Karpas-422 (cell line): ENCODE data around the gene KIRREL3. TPM values are rescaled to one million over a fixed set of nuclear protein-coding genes. Genes with fewer than 3 reads are reported as not detected.

Experiments
- DNase-seq: peaks from one replicate; pipeline ENCODE4 v3.0.0-alpha.2; 2015
- H2AFZ ChIP-seq: fragments of 200-600 bp; sonication (generic); 2 replicates; pipeline ENCODE4 v1.6.1; 2014; ENCODE audit warnings: antibody characterized with exemption, low read length, mixed read lengths
- H3K27ac ChIP-seq: fragments of 200-600 bp; sonication (generic); 2 replicates; pipeline ENCODE4 v1.5.1; 2014; ENCODE audit warnings: mild to moderate bottlenecking, low read length, moderate library complexity
- H3K27me3 ChIP-seq: fragments of 200-600 bp; sonication (generic); 2 replicates; pipeline ENCODE4 v1.6.1; 2014; ENCODE audit warnings: low read length, mixed read lengths
- H3K36me3 ChIP-seq: fragments of 200-600 bp; sonication (generic); 2 replicates; pipeline ENCODE4 v1.6.1; 2014; ENCODE audit warnings: low read length, mixed read lengths; ENCODE audit not compliant: insufficient read depth
- H3K4me1 ChIP-seq: fragments of 200-600 bp; sonication (generic); 2 replicates; pipeline ENCODE4 v1.6.1; 2014; ENCODE audit warnings: mild to moderate bottlenecking, low read length, mixed read lengths
- H3K4me2 ChIP-seq: fragments of 200-600 bp; sonication (generic); 2 replicates; pipeline ENCODE4 v1.6.1; 2014; ENCODE audit warnings: low read length, low read depth, mild to moderate bottlenecking; ENCODE audit not compliant: poor library complexity, severe bottlenecking
- H3K4me3 ChIP-seq: fragments of 200-600 bp; sonication (generic); 2 replicates; pipeline ENCODE4 v1.5.1; 2014; ENCODE audit warnings: mild to moderate bottlenecking, antibody characterized with exemption, low read length, mixed read lengths
- H3K79me2 ChIP-seq: fragments of 200-600 bp; sonication (generic); 2 replicates; pipeline ENCODE4 v1.6.1; 2014; ENCODE audit warnings: mild to moderate bottlenecking, low read length, mixed read lengths
- H3K9ac ChIP-seq: fragments of 200-600 bp; sonication (generic); 2 replicates; pipeline ENCODE4 v1.6.0; 2014; ENCODE audit warnings: low read length
- H3K9me2 ChIP-seq: fragments of 200-600 bp; sonication (generic), shearing (Covaris generic); replicated peaks from 2 replicates; pipeline ENCODE4 v1.6.0; 2014; ENCODE audit warnings: mild to moderate bottlenecking, low read length, moderate library complexity; ENCODE audit not compliant: insufficient read depth
- H3K9me3 ChIP-seq: fragments of 300-700, 200-600 bp; sonication (generic); 2 replicates; pipeline ENCODE4 v1.6.1; 2014; ENCODE audit warnings: low read length, mixed read lengths
- H4K20me1 ChIP-seq: fragments of 200-600 bp; sonication (generic); 2 replicates; pipeline ENCODE4 v1.6.1; 2014; ENCODE audit warnings: mild to moderate bottlenecking, antibody characterized with exemption, low read length, low read depth; ENCODE audit not compliant: insufficient read depth
- total RNA-seq: library from RNA; depleted of rRNA; stranded (reverse); fragments of >200 nt; shearing (Covaris generic); gene quantifications from 2 replicates; pipeline ENCODE4 v1.2.3, GENCODE V29; 2014; ENCODE audit warnings: low replicate concordance

The KIRREL3 gene
- total RNA-seq, 1 experiment from 2014 or later: not detected

GRCh38 chr11:126444072-126444471, 556.5 kb downstream of the KIRREL3 start:
- H3K9me2 ChIP-seq: no peaks in the 10 kb centered on the region
- no peaks in the 10 kb centered on the region for H3K36me3 ChIP-seq
- H3K4me3 ChIP-seq: no peak overlapping the region
- no peaks in the 10 kb centered on the region for H3K9me3 ChIP-seq
- H3K27ac ChIP-seq: no peak overlapping the region
- peaks cover 3% of the 10 kb centered on the region; the same call in 1 of the 2 replicates for H3K4me1 ChIP-seq
- H3K4me2 ChIP-seq: no peak overlapping the region
- H3K27me3 ChIP-seq: no peaks in the 10 kb centered on the region
- H4K20me1 ChIP-seq: no peaks in the 10 kb centered on the region
- DNase-seq: no peak
- H3K79me2 ChIP-seq: no peaks in the 10 kb centered on the region
- H2AFZ ChIP-seq: no peak overlapping the region
- no peak overlapping the region for H3K9ac ChIP-seq

GRCh38 chr11:126443120-126443519, 557.5 kb downstream of the KIRREL3 start:
- Histone ChIP-seq H3K27me3 (no peaks in the 10 kb centered on the region), H3K27ac (no peak overlapping the region), H3K9me3 (no peaks in the 10 kb centered on the region), H3K9ac (no peak overlapping the region), H3K79me2 (no peaks in the 10 kb centered on the region), H2AFZ (no peak overlapping the region), H3K4me3 (no peak overlapping the region), H3K4me1 (peaks cover 3% of the 10 kb centered on the region; the same call in 1 of the 2 replicates), H4K20me1 (no peaks in the 10 kb centered on the region), H3K4me2 (no peak overlapping the region), H3K9me2 (no peaks in the 10 kb centered on the region), H3K36me3 (no peaks in the 10 kb centered on the region)
- no peak for DNase-seq

- H2AFZ ChIP-seq: no peak overlapping the region
Measured at GRCh38 chr11:126440792-126441514, 559.6 kb downstream of the KIRREL3 start.

GRCh38 chr11:126440276-126440675, 560.3 kb downstream of the KIRREL3 start:
- Histone ChIP-seq H3K4me1 (peaks cover 3% of the 10 kb centered on the region; the same call in 1 of the 2 replicates), H3K27me3 (no peaks in the 10 kb centered on the region), H3K4me2 (no peak overlapping the region), H3K27ac (no peak overlapping the region), H3K9me2 (no peaks in the 10 kb centered on the region), H2AFZ (no peak overlapping the region), H3K9me3 (no peaks in the 10 kb centered on the region), H3K9ac (no peak overlapping the region), H3K4me3 (no peak overlapping the region), H3K79me2 (no peaks in the 10 kb centered on the region), H4K20me1 (no peaks in the 10 kb centered on the region), H3K36me3 (no peaks in the 10 kb centered on the region)
- DNase-seq: no peak

More at GRCh38 chr11:126440792-126441514, 559.6 kb downstream of the KIRREL3 start:
- H3K4me2 ChIP-seq: no peak overlapping the region
- H3K27me3 ChIP-seq: no peaks in the 10 kb centered on the region
- no peaks in the 10 kb centered on the region for H4K20me1 ChIP-seq
- H3K36me3 ChIP-seq: no peaks in the 10 kb centered on the region
- peaks cover 3% of the 10 kb centered on the region; the same call in 1 of the 2 replicates for H3K4me1 ChIP-seq
- peak; percentile 84 for DNase-seq
- H3K27ac ChIP-seq: no peak overlapping the region
- no peaks in the 10 kb centered on the region for H3K9me3 ChIP-seq
- H3K4me3 ChIP-seq: no peak overlapping the region
- no peak overlapping the region for H3K9ac ChIP-seq
- H3K79me2 ChIP-seq: no peaks in the 10 kb centered on the region
- no peaks in the 10 kb centered on the region for H3K9me2 ChIP-seq

- H3K79me2 ChIP-seq: no peaks in the 10 kb centered on the region
- no peak overlapping the region for H3K27ac ChIP-seq
- H2AFZ ChIP-seq: no peak overlapping the region
- no peak overlapping the region for H3K9ac ChIP-seq
- H3K36me3 ChIP-seq: no peaks in the 10 kb centered on the region
- no peak for DNase-seq
- no peaks in the 10 kb centered on the region for H3K9me3 ChIP-seq
- H3K9me2 ChIP-seq: no peaks in the 10 kb centered on the region
- no peak overlapping the region for H3K4me2 ChIP-seq
- H3K27me3 ChIP-seq: no peaks in the 10 kb centered on the region
- no peak overlapping the region for H3K4me3 ChIP-seq
- H4K20me1 ChIP-seq: no peaks in the 10 kb centered on the region
- H3K4me1 ChIP-seq: peaks cover 3% of the 10 kb centered on the region; the same call in 1 of the 2 replicates
Measured at GRCh38 chr11:126438691-126439090, 561.9 kb downstream of the KIRREL3 start.

GRCh38 chr11:126438272-126438671, 562.3 kb downstream of the KIRREL3 start:
- no peaks in the 10 kb centered on the region for H3K27me3 ChIP-seq
- no peak overlapping the region for H3K9ac ChIP-seq
- no peaks in the 10 kb centered on the region for H3K36me3 ChIP-seq
- H3K9me2 ChIP-seq: no peaks in the 10 kb centered on the region
- peaks cover 3% of the 10 kb centered on the region; the same call in 1 of the 2 replicates for H3K4me1 ChIP-seq
- H3K9me3 ChIP-seq: no peaks in the 10 kb centered on the region
- no peak overlapping the region for H3K27ac ChIP-seq
- no peak overlapping the region for H3K4me3 ChIP-seq
- H4K20me1 ChIP-seq: no peaks in the 10 kb centered on the region
- no peak overlapping the region for H3K4me2 ChIP-seq
- no peaks in the 10 kb centered on the region for H3K79me2 ChIP-seq
- H2AFZ ChIP-seq: no peak overlapping the region
- no peak for DNase-seq

GRCh38 chr11:126437731-126438130, 562.8 kb downstream of the KIRREL3 start:
- Histone ChIP-seq H3K4me1 (peaks cover 3% of the 10 kb centered on the region; the same call in 1 of the 2 replicates), H3K36me3 (no peaks in the 10 kb centered on the region), H3K27ac (no peak overlapping the region), H3K9me3 (no peaks in the 10 kb centered on the region), H4K20me1 (no peaks in the 10 kb centered on the region), H3K4me3 (no peak overlapping the region), H3K79me2 (no peaks in the 10 kb centered on the region), H3K9ac (no peak overlapping the region), H3K4me2 (no peak overlapping the region), H2AFZ (no peak overlapping the region), H3K9me2 (no peaks in the 10 kb centered on the region), H3K27me3 (no peaks in the 10 kb centered on the region)
- no peak for DNase-seq

- no peaks in the 10 kb centered on the region for H3K9me2 ChIP-seq
- H3K4me1 ChIP-seq: peaks cover 3% of the 10 kb centered on the region; the same call in 1 of the 2 replicates
- H3K79me2 ChIP-seq: no peaks in the 10 kb centered on the region
- no peaks in the 10 kb centered on the region for H4K20me1 ChIP-seq
- DNase-seq: no peak
- H3K9ac ChIP-seq: no peak overlapping the region
- no peak overlapping the region for H3K4me2 ChIP-seq
- no peak overlapping the region for H3K27ac ChIP-seq
- H3K4me3 ChIP-seq: no peak overlapping the region
- H2AFZ ChIP-seq: no peak overlapping the region
- H3K36me3 ChIP-seq: no peaks in the 10 kb centered on the region
- H3K9me3 ChIP-seq: no peaks in the 10 kb centered on the region
- H3K27me3 ChIP-seq: no peaks in the 10 kb centered on the region
Measured at GRCh38 chr11:126436209-126436755, 564.3 kb downstream of the KIRREL3 start.
